Kidney (tissue), 14 donors: Measurements from ENCODE around the gene VPS35. TPM values are rescaled to one million over a fixed set of nuclear protein-coding genes. Genes with fewer than 3 reads are reported as not detected.

Experiments
- DNase-seq, 5 donors: peaks; one replicate each; pipeline ENCODE4 v3.0.0-alpha.2; 2013 to 2020
- FAIRE-seq: peaks from 2 replicates; lab custom pipeline; 2012; peaks lifted over from hg19 to GRCh38; lab: Jason Lieb, UNC
- H3K27ac ChIP-seq, 2 donors: one replicate each; pipeline ENCODE4 v1.7.0; 2013; ENCODE audit warnings: low read depth in 2 of 2, low read length in 2 of 2, inconsistent platforms in 1 of 2
- H3K27me3 ChIP-seq: one replicate; pipeline ENCODE4 v1.7.1; 2013; ENCODE audit warnings: low read length, inconsistent platforms; ENCODE audit not compliant: control insufficient read depth, insufficient read depth
- H3K36me3 ChIP-seq, 3 donors: one replicate each; pipeline versions ENCODE4 v1.7.0 to v1.7.1; 2013; ENCODE audit warnings: low read length in 3 of 3, control low read depth in 1 of 3, inconsistent platforms in 1 of 3; ENCODE audit not compliant: insufficient read depth in 3 of 3, control insufficient read depth in 2 of 3
- H3K4me1 ChIP-seq, 3 donors: one replicate each; pipeline versions ENCODE4 v1.7.0 to v1.7.1; 2013; ENCODE audit warnings: low read length in 3 of 3, inconsistent platforms in 1 of 3, low read depth in 1 of 3; ENCODE audit not compliant: control insufficient read depth in 2 of 3, insufficient read depth in 2 of 3
- H3K4me3 ChIP-seq, 3 donors: one replicate each; pipeline versions ENCODE4 v1.7.0 to v1.8.1; 2013; ENCODE audit warnings: low read length in 3 of 3, control low read depth in 1 of 3, inconsistent platforms in 1 of 3
- H3K9ac ChIP-seq, 3 donors: one replicate each; pipeline versions ENCODE4 v1.7.0 to v1.7.1; 2013; ENCODE audit warnings: low read length in 3 of 3, control low read depth in 1 of 3, inconsistent platforms in 1 of 3
- H3K9me3 ChIP-seq, 3 donors: one replicate each; pipeline versions ENCODE4 v1.7.0 to v1.7.1; 2013; ENCODE audit warnings: low read length in 3 of 3, control low read depth in 1 of 3, inconsistent platforms in 1 of 3; ENCODE audit not compliant: control insufficient read depth in 2 of 3, insufficient read depth in 1 of 3
- CTCF ChIP-seq: IDR thresholded peaks from 3 replicates; pipeline ENCODE4 v1.5.1; 2012; ENCODE audit warnings: mild to moderate bottlenecking, moderate library complexity, borderline replicate concordance; ENCODE audit not compliant: insufficient read depth; ENCODE audit errors: extremely low read depth
- intact Hi-C: fragments of 100-400 bp; cut with DNase I; formaldehyde crosslinking; loops from one replicate; pipeline ENCODE4 v1.11.1; 2022
- polyA plus RNA-seq: library from polyadenylated mRNA; stranded (reverse); fragments of 350-450 nt; fragmentation: Illumina TruSeq; extraction: RNeasy Lipid Tissue Mini Kit (QIAGEN cat#74804); gene quantifications from one replicate; pipeline ENCODE4 v1.2.3, GENCODE V29; 2014; ENCODE audit warnings: low read depth, low replicate concordance; ENCODE audit not compliant: insufficient read depth
- total RNA-seq: library from RNA; stranded (reverse); fragmentation: NEBNext Ultra II Directional; extraction: Animal tissue kit (Norgen Biotek cat#: 25700); gene quantifications from one replicate; pipeline ENCODE4 v1.2.1, GENCODE V29; 2021
- donor health status: control.
- donor health status: control.
- donor health status: control.
- donor health status: control.
- donor health status: control.
- donor health status: DM: yes; HTN: yes; CAD: no.
- donor health status: Normal renal cell carcinoma (clear cell type).

Gene VPS35
- total and polyA plus RNA-seq, 2 donors from 2014 or later: 31.8 to 96.7 TPM

- Histone ChIP-seq H3K9me3 (no peaks in the 10 kb centered on the region), H3K4me3 (no peak overlapping the region), H3K9ac (no peak overlapping the region), H3K27ac (no peak overlapping the region), H3K27me3 (no peaks in the 10 kb centered on the region), H3K36me3 (no peaks in the 10 kb centered on the region), H3K4me1 (no peaks in the 10 kb centered on the region)
- intact Hi-C loops: no loop called here
- FAIRE-seq (no peak), DNase-seq (no peak)
- no peak for TF ChIP-seq CTCF
Observed at GRCh38 chr16:46721885-46722284, 32.9 kb upstream of the VPS35 start.

GRCh38 chr16:46720619-46721018 lies 31.6 kb upstream of the VPS35 start:
- intact Hi-C loops: no loop called here
- FAIRE-seq: no peak
- Histone ChIP-seq H3K27me3 (no peaks in the 10 kb centered on the region), H3K27ac (no peak overlapping the region), H3K4me1 (no peaks in the 10 kb centered on the region), H3K4me3 (no peak overlapping the region), H3K9me3 (no peaks in the 10 kb centered on the region), H3K9ac (no peak overlapping the region), H3K36me3 (no peaks in the 10 kb centered on the region)
- no peak for TF ChIP-seq CTCF
- DNase-seq: no peak

- Histone ChIP-seq H3K36me3 (no peaks in the 10 kb centered on the region), H3K9ac (no peak overlapping the region), H3K9me3 (no peaks in the 10 kb centered on the region), H3K27ac (no peak overlapping the region), H3K27me3 (no peaks in the 10 kb centered on the region), H3K4me1 (no peaks in the 10 kb centered on the region), H3K4me3 (no peak overlapping the region)
- no peak for TF ChIP-seq CTCF
- DNase-seq (no peak), FAIRE-seq (no peak)
- intact Hi-C loops: no loop called here
Observed at GRCh38 chr16:46719528-46719927, 30.6 kb upstream of the VPS35 start.

- no peaks in the 10 kb centered on the region for H3K36me3 ChIP-seq
- no peak for TF ChIP-seq CTCF
- H3K4me1 ChIP-seq: no peaks in the 10 kb centered on the region
- no peak overlapping the region for H3K4me3 ChIP-seq
- no peak overlapping the region for H3K9ac ChIP-seq
- no peak overlapping the region for H3K27ac ChIP-seq
- no peaks in the 10 kb centered on the region for H3K27me3 ChIP-seq
- FAIRE-seq (no peak), DNase-seq (no peak)
- intact Hi-C loops: no loop called here
- no peaks in the 10 kb centered on the region for H3K9me3 ChIP-seq
Observed at GRCh38 chr16:46718214-46718613, 29.2 kb upstream of the VPS35 start.
